Measurements from ENCODE around the gene IZUMO4.

- TF ChIP-seq CTCF (IDR thresholded peaks at IDR 0.05) = no peak
- TF ChIP-seq POLR2A (IDR thresholded peaks at IDR 0.05) = no peak
- no peak for TF ChIP-seq POLR2AphosphoS5 (IDR thresholded peaks at IDR 0.05)
- no peak for TF ChIP-seq EP300 (IDR thresholded peaks at IDR 0.05)
Measured at GRCh38 chr19:2058570-2059421, 37.9 kb upstream of the IZUMO4 start.
